Measurements from ENCODE around the gene GNAZ. TPM values are rescaled to one million over a fixed set of nuclear protein-coding genes. Genes with fewer than 3 reads are reported as not detected.

The GNAZ gene
- total RNA-seq, 2 donors from 2014 or later = 0.56 to 0.89 TPM

DNA sequence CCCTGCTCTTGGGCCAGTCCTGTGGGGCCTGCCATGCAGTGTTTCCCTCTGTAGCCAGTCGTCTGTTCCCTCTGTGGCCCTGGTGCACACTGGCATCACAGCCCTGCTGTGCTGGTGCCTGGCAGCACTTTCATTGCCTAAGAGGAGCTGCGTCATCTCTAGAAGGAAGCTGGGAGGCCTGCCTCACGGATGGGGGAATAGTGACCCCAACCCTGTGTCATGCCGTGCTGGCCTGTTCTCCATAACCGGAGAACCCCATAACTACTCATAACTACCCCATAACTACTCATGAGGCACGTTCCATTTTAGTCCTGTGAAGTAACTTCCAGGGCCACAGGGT, 88.9 kb downstream of the GNAZ start:
- H3K4me3 Mint-ChIP-seq = no peak overlapping the region
- no peaks in the 10 kb centered on the region for H3K27me3 Mint-ChIP-seq (ENCODE audit: low read depth)
- H3K9me3 Mint-ChIP-seq = no peaks in the 10 kb centered on the region
- DNase-seq (no peak), ATAC-seq (replicated peaks in 1 of 2) (no peak)
- no peaks in the 10 kb centered on the region for H3K36me3 Mint-ChIP-seq (ENCODE audit: insufficient read depth in 2 of 2)
- H3K4me1 Mint-ChIP-seq (ENCODE audit: low read depth) = no peaks in the 10 kb centered on the region
- H3K27ac Mint-ChIP-seq = no peak overlapping the region

DNA sequence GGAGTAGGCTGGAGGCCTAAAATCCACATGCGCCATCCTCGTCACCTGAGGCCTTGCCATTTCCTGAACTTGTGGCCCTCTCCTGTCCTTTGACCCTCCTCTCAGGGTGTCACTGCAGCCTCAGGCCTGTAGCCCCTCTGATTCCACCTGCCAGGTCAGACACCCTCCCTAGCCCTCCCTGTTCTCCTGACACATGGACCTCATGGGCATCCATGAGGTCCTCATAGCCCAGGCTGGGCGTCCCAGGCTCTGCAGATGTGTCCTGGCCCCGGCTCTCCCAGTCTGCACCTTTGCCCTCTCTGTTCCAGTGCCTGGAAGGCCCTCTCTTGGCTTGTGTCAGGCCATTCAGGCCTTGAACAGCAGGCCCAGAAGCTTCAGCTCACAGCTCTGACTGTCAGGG, 90.7 kb downstream of the GNAZ start:
- H3K27me3 Mint-ChIP-seq (ENCODE audit: low read depth) = no peaks in the 10 kb centered on the region
- no peak overlapping the region for H3K4me3 Mint-ChIP-seq
- DNase-seq (no peak), ATAC-seq (replicated peaks in 1 of 2) (no peak)
- no peaks in the 10 kb centered on the region for H3K9me3 Mint-ChIP-seq
- H3K36me3 Mint-ChIP-seq (ENCODE audit: insufficient read depth in 2 of 2) = no peaks in the 10 kb centered on the region
- no peak overlapping the region for H3K27ac Mint-ChIP-seq
- H3K4me1 Mint-ChIP-seq (ENCODE audit: low read depth) = no peaks in the 10 kb centered on the region

DNA sequence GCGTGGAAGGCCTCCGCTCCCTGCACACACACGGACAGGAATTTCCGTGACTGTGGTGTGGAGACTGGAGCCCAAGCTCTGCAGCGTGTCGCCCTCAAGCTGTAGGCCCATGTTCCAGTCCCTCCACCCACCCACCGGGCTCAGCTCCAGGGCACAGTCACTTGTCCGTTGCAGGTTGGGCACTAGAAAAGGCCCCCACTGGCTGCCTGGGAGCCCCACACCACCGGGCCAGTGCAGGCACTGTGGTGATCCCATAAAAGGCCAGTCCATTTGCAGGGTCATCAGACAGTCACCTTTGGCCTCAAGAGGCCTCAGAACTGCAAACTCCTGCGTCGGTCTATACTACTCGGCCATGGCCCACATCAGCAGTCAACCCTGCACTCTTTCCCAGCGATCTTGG, 91.3 kb downstream of the GNAZ start:
- no peak for DNase-seq
- no peaks in the 10 kb centered on the region for H3K9me3 Mint-ChIP-seq
- H3K4me3 Mint-ChIP-seq = no peak overlapping the region
- no peak for ATAC-seq (replicated peaks in 1 of 2)
- no peaks in the 10 kb centered on the region for H3K27me3 Mint-ChIP-seq (ENCODE audit: low read depth)
- H3K36me3 Mint-ChIP-seq (ENCODE audit: insufficient read depth in 2 of 2) = no peaks in the 10 kb centered on the region
- no peaks in the 10 kb centered on the region for H3K4me1 Mint-ChIP-seq (ENCODE audit: low read depth)
- no peak overlapping the region for H3K27ac Mint-ChIP-seq

DNA sequence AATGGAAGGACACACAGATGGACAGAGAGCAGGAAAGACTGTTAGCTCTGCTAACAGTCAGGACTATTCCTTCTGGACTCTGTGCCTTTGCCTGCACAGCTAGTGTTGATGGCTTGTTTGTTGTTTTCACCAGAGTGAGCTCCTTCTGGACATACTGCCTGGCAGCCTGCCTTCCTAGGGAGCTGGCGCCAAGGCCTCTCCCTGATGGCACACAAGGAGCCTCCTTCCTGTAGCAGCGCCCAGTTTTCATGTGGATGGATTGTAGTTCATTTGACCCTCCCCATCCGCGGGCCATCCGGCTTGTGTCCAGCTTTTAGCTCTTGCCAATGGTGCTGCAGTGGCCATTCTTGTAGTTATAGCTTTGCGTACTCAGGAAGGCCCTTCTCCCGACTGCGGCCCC, 93.3 kb downstream of the GNAZ start:
- Mint-ChIP-seq H3K4me3 (no peak overlapping the region), H3K27ac (no peak overlapping the region), H3K9me3 (no peaks in the 10 kb centered on the region), H3K36me3 (ENCODE audit: insufficient read depth in 2 of 2) (no peaks in the 10 kb centered on the region), H3K27me3 (ENCODE audit: low read depth) (no peaks in the 10 kb centered on the region), H3K4me1 (ENCODE audit: low read depth) (no peaks in the 10 kb centered on the region)
- DNase-seq = no peak
- no peak for ATAC-seq (replicated peaks in 1 of 2)

- Mint-ChIP-seq H3K9me3 (no peaks in the 10 kb centered on the region), H3K36me3 (ENCODE audit: insufficient read depth in 2 of 2) (no peaks in the 10 kb centered on the region), H3K27ac (no peak overlapping the region), H3K4me1 (ENCODE audit: low read depth) (no peaks in the 10 kb centered on the region), H3K4me3 (no peak overlapping the region), H3K27me3 (ENCODE audit: low read depth) (no peaks in the 10 kb centered on the region)
- ATAC-seq (replicated peaks in 1 of 2) (no peak), DNase-seq (no peak)
These were observed 93.8 kb downstream of the GNAZ start for GRCh38 chr22:23164091-23164490.

DNA sequence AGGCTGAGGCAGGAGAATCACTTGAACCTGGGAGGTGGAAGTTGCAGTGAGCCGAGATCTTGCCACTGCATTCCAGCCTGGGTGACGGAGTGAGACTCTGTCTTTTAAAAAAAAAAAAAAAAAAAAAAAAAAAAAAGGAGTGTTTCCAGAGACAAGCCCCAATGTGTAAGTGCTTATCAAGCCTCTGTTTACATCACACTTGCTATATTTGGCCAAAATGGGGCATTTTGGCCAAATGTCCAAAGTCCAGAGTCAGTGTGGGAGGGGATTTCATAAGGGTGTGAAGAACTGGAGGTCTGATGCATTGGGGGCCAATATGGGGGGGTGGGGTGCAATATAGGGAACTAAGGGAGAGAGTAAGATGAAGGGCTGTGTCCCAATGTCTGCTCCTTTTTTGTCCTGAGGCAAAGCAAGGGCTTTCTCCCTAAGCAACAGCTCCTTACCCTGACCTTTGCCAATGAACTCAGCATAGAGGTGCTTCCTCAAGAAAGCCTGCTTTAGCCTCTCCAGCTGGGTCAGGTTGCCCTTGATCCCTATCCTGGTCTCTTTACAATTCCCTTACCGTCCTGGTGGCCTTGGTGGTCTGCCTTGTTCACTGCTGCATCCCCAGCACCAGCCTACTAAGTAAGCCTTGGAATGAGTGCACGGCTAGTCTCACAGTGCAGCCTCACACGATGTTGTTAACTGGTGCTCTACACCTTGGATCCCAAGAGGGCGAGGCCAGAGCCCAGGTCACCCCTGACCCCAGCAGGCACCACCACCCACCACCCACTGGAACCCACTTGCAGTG, 95.9 kb downstream of the GNAZ start:
- no peak for ATAC-seq (replicated peaks in 1 of 2)
- H3K9me3 Mint-ChIP-seq = no peaks in the 10 kb centered on the region

GRCh38 chr22:23166841-23167616, 96.7 kb downstream of the GNAZ start:
- Mint-ChIP-seq H3K4me1 (ENCODE audit: low read depth) (no peaks in the 10 kb centered on the region), H3K36me3 (ENCODE audit: insufficient read depth in 2 of 2) (no peaks in the 10 kb centered on the region), H3K9me3 (no peaks in the 10 kb centered on the region), H3K27me3 (ENCODE audit: low read depth) (no peaks in the 10 kb centered on the region), H3K27ac (no peak overlapping the region), H3K4me3 (no peak overlapping the region)
- DNase-seq (no peak), ATAC-seq (replicated peaks in 1 of 2) (no peak)

More for the DNA sequence above, 95.9 kb downstream of the GNAZ start:
- Mint-ChIP-seq H3K27me3 (ENCODE audit: low read depth) (no peaks in the 10 kb centered on the region), H3K4me1 (ENCODE audit: low read depth) (no peaks in the 10 kb centered on the region), H3K36me3 (ENCODE audit: insufficient read depth in 2 of 2) (no peaks in the 10 kb centered on the region), H3K27ac (no peak overlapping the region), H3K4me3 (no peak overlapping the region)
- DNase-seq = no peak

- Mint-ChIP-seq H3K4me1 (ENCODE audit: low read depth) (no peaks in the 10 kb centered on the region), H3K27ac (no peak overlapping the region), H3K4me3 (no peak overlapping the region), H3K36me3 (ENCODE audit: insufficient read depth in 2 of 2) (no peaks in the 10 kb centered on the region), H3K9me3 (no peaks in the 10 kb centered on the region), H3K27me3 (ENCODE audit: low read depth) (no peaks in the 10 kb centered on the region)
- ATAC-seq (replicated peaks in 1 of 2) (no peak), DNase-seq (no peak)
These were observed 98.2 kb downstream of the GNAZ start for GRCh38 chr22:23168391-23169042.

DNA sequence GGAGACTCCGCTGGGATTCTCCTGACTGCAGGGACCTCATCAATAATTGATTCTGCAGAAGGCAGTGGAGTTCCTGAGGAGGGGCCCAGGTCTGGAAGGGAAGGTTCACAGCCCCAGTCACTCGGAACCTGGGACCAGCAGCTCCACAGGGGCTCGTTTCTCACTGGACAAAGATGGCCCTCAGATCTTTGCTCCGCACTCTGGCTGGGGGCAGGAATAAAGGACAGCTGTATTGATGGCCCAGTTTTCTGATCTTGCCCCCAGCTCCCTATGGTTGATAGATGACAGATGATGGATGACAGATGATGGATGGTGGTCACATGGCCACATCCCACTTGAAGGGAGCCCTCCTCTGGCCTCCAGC, 98.7 kb downstream of the GNAZ start:
- no peaks in the 10 kb centered on the region for H3K9me3 Mint-ChIP-seq
- no peak for DNase-seq

More for the DNA sequence above, 98.7 kb downstream of the GNAZ start:
- no peak overlapping the region for H3K4me3 Mint-ChIP-seq
- no peaks in the 10 kb centered on the region for H3K27me3 Mint-ChIP-seq (ENCODE audit: low read depth)
- no peaks in the 10 kb centered on the region for H3K36me3 Mint-ChIP-seq (ENCODE audit: insufficient read depth in 2 of 2)
- ATAC-seq (replicated peaks in 1 of 2) = no peak
- H3K4me1 Mint-ChIP-seq (ENCODE audit: low read depth) = peaks cover 3% of the 10 kb centered on the region
- H3K27ac Mint-ChIP-seq = no peak overlapping the region

Other genes starting within 250 kb of the GNAZ start
- not detected for gene IGLL5, start 182.7 kb upstream of the GNAZ start, total RNA-seq
- gene RSPH14, start 71.5 kb downstream of the GNAZ start, total RNA-seq = 1 to 10 TPM in 1 of 2 donors, under 1 TPM in 1; 0.79 to 1.4 TPM
- under 1 TPM; 0.14 to 0.19 TPM for gene RAB36, start 75.0 kb downstream of the GNAZ start, total RNA-seq
- 10 to 100 TPM; 40.3 to 50.0 TPM for gene BCR, start 110.0 kb downstream of the GNAZ start, total RNA-seq